GM21723 (cell line): ENCODE results near the gene CRYBG2.
A peak's percentile ranks its signal among the peaks of the same experiment; 100 is the strongest.
"Not testable (repeated sequence)": the region's sequence is repeated elsewhere in the genome, so short reads cannot be mapped to it uniquely, and the experiment has no call there.

ENCODE experiments used
- ATAC-seq: cut with Tn5 transposase; IDR thresholded peaks from one replicate; pipeline ENCODE4 v1.9.1; 2021; ENCODE audit warnings: mild to moderate bottlenecking, moderate library complexity; ENCODE audit not compliant: unreplicated experiment

The CRYBG2 gene, protein sequence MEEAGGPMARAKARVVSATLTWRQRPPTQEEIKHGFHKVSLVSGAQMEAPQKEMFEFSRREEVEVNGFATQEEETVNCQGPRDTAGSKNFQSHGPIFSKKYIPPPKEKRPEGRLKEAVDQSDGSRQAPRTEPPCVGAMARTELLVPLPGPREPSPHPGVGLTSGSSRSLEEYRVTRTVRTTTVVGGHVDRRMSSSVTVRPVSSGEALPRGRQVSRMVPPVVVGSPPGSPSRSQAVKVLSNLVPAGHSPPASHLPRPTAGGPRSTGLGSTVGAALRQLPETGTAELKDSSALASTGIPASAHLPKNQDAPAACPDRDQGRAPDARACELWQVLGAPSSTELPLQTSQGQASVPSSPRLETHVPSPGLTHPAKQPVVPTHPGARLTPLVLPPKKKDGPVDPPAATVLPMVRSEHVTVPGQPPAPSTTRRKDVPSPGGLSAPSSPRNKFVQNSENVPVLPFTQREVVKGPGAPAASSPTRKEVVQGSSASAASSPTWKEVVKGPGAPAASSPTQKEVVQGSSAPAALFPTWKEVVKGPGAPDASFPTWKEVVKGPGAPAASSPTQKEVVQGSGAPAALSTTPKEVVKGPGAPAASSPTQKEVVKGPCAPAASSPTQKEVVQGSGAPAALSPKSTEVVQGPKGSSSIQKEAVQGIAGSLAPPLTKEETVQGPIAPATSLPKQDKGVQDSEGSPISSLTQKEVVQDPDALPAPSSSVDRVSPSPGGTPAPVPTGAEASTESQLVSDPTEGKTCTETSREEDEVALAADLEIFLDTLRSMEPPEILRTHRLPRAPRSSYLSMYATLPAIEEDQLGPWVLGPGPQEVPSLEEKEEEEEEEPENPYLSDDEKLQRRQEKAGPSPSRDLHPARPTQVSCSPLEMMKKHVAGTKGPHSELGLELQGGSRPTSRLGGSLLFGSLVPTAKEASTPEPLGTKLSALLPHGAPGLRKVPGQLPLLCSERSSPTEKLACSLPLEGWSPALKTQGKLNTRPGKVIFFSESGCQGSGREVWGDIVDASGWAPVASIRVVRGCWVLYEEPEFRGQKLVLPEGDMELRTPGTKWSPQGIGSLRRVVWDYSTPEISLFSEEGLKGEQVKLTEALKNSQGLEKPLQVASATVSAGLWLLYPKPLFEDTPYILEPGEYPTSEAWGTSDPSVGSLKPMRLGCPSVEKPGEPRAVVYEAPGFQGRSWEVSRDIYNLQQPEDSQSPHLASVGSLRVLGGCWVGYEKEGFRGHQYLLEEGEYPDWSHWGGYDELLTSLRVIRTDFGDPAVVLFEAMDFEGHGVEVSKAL (N-terminal part only)

DNA sequence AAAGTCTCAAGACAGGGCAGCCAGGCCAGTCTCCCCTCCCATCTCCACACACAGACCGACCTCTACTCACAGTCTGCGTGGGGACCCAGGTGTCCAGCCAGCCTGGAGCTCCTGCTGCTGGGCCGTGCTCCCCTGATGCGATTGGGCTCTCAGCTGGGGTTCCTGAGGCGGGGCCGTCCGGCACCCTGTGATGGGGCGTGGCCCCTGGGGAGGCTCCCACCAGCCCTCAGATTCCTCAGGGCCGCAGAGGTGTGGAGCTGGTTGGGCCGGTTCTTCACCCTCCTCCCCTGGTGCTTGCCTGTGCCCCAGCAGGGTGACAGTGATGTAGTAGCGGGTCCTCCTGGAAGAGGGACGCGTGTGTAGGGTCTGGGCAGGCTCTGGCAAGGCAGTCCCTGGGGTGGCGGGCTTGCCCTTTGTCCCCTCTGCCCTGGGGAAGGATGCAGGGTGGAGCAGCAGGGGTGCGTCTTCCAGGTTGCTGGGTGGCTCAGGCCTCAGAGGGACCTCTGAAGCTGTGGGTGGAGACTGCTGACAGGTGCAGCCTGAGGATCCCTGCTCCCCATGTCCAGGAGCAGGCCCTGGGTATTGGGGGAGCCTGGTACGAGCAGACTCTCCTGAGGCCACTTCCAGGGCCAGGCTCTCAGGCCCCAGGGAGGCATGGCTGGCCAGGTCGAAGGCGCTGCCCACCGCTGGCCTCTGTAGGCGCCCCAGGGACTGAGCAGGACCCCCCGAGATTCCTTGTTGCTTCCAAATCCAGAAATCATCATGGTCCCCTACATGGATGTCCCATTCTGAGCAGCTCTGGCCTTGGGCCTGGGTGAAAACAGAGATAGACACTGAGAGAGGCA, at the start of gene CRYBG2:
CRYBG2 (minus strand) TSS at position 155 of the 845 bp plus-strand sequence. CDS start 7,473 bp downstream, outside the sequence.
- ATAC-seq, result no peak

DNA sequence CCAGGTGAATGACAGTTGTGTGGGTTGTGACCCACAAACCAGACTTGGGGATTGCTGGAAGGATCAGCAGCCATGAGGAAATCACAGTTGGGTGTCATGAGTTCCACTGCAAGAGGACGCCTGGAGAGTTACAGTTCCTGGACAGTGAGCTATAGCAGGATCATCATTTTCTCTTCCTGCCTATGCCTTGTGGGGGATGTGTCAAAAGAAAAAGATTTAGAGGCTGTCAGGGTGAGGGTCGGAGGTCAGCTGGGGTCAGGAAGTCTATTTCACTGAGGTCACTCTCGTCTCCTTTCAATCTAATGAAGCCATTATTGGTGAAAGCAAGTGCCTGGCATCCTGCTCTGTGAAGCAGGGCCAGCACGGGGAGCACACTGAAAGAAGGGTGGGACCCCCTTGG, 49.7 kb upstream of the CRYBG2 start:
- no peak for ATAC-seq

DNA sequence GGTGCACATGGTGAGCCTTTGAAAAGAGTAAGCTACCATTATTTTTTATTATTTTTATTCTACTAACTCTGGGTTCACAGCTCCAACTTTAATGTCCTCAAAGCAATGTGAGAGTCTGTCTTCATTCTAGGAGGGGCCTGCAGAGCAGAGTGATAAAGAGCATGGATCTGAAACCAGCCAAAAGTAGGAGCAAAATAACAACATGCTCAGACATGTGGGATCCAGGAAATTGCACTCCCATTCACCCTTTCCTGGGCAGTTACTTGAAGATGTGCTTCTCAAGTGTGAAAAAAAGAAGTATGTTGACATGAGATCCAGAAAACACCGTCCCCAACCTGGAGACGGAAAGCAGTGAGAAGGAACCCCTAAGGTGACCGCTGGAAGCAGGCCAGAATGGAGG, 48.0 kb upstream of the CRYBG2 start:
- ATAC-seq, result no peak

DNA sequence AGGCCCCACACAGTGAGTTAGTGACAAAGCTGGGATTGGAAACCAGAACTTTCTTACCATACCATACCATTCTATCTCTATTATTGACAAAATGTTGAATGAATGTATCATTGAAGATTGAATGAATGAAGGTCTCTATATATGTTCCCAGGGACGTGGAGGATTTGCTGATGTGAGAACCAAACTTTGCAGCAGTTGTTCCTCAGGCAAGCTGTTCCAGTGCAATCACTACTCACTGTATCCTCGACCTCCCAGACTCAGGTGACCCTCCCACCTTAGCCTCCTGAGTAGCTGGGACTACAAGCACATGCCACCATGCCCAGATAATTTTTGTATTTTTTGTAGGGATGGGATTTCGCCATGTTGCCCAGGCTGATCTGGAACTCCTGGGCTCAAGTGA, 45.1 kb upstream of the CRYBG2 start:
- ATAC-seq, result no peak

DNA sequence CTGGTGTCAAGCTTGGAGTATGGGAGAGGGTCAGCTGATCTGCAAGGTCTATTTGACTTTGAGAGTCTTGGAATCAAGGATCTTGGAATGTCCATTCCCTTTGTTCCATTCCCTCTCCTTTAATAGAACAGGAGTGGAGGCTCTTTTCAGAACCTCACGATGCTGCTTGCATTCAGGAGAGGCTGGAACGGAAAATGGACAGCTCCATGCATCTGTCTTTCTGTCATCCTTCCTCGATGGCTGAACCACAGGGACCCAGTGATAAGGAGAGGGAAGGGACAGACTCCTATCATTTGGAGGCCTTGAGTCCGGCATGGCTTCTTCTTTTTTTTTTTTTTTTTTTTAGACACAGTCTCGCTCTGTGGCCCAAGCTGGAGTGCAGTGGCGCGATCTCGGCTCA, 41.8 kb upstream of the CRYBG2 start:
- ATAC-seq, result no peak

DNA sequence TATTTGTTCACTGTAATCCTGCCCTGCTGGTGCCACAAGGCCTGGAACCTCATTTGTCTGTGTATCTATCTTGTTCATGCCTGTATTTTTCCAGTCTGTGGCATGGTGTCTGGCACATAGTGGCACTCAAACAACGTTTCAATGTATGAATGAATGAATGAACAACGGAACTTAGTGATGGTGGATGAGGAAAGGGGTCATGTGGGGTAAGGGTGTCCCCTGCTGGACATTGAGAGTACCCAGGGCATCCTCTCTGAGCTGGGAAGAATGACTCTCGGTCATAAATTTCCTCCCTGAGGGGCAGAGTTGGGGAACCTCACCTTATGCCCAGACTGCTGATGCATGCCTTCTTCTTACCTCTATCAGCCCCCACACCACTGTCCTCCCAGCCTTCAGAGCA, 37.5 kb upstream of the CRYBG2 start:
- no peak for ATAC-seq

DNA sequence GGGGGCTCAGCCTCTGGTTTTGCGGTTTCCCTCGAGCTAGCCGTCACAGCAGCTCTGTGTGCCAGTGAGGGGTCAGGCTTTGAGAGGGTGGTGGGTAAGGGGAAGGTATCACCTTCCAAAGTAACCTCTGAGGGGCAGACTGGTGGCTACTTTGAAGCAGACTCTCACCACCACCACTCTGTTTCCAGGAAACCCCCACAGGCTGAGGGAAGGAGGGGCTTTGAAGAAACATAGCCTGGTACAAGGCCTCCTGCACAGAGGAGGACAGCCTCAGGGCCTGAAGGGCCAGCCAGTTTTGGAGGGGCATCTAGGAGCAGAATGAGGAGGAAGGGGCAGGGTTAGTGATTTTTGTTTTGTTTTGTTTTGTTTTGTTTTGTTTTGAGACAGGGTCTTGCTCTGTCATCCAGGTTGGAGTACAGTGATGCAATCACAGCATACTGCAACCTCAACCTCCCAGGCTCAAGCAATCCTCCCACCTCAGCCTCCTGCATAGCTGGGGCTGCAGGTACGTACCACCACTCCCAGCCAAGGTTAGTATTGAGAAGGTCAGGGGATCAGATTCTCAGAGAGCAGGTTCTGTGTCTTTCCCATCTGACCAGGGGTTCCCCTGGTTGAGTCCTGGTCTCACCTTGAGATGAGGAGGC, 35.8 kb upstream of the CRYBG2 start:
- no peak for ATAC-seq

DNA sequence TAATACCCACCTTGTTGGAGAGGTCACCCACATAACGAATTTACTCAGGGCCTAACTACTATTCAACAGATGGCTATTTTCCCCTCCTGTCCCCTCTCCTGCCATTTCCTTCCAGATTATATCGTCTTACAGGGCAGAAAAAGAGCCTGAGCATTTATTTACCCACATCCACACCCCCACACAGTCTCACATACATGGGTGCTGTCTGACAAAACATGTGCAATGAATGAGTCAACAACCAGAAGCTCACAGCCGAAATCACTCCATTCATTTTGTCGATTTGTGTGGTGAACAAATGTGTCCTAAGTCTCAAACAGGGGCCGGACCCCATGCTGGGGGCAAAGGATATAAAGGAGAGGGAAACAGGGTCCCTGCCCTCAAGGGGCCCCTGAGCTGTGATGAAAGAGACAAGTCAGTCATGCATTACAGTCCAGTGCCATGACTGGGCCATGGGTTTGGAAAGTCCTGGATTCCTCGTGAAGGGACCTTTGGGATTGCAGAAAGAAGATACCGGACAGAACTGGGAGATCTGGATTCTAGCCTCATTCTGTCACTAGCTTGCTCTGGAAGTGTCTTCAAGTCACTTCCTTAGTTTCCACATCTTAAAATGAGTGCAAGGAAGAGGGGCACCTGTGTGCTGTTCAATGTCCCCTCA, 35.0 kb upstream of the CRYBG2 start:
- ATAC-seq, result no peak

DNA sequence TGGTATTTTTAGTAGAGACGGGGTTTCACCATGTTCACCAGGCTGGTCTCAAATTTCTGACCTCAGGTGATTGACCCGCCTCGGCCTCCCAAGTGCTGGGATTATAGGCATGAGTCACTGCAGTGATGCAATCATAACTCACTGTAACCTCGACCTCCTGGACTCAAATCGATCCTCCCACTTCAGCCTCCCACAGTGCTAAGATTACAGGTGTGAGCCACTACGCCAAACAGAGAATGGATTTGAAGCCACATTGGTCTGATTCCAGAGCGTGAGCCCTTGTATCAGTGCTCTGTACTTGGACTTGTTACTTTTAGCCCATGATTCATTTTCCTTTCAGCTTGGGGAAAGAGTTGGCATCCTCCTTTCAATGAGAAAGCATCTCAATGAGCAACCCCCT, 33.5 kb upstream of the CRYBG2 start:
- ATAC-seq, result no peak

DNA sequence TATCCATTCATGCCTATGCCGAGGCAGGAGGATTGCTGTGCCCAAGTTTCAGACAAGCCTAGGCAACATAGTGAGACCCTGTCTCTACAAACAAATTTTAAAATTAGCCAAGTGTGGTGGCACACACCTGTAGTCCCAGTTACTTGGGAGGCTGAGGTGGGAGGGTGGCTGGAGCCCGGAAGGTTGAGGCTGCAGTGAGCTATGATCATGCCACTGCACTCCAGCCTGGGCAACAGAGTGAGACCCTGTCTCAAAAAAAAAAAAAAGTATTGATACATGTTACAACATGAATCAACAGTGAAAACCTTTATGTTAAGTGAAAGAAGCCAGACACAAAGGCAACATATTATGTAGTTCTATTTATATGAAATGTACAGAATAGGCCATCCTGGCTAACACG, 31.1 kb upstream of the CRYBG2 start:
- not testable (repeated sequence) for ATAC-seq

DNA sequence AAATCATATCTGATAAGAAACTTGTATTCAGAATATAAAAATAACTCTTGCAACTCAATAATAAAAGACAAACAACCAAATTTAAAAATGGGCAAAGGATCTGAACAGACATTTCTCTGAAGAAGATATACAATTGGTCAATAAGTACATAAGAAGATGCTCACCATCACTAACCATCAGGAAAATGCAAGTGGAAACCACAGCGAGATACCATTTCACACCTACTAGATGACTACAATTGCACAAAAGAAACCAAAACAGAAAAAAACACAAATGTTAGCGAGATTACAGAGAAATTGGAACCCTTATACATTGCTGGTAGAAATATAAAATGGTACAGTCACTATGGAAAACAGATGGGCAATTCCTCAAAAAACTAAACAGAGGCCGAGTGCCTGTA, 30.1 kb upstream of the CRYBG2 start:
- ATAC-seq, result no peak

DNA sequence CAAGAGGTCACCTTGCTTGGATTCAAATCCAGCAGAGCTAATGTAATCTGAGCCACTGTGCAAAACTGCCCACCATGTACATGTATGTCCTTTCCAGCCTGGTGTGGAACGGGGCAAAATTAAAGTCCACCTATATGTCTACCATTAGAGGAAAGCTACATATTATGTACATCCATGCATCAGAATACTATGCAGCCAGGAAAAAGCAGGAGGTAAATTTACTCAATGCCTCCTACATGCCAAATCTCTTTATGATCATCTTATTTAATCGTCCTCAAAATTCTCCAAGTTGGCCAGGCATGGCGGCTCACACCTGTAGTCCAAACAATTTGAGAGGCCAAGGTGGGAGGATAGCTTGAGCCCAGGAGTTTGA, 24.9 kb upstream of the CRYBG2 start:
- ATAC-seq, result no peak

DNA sequence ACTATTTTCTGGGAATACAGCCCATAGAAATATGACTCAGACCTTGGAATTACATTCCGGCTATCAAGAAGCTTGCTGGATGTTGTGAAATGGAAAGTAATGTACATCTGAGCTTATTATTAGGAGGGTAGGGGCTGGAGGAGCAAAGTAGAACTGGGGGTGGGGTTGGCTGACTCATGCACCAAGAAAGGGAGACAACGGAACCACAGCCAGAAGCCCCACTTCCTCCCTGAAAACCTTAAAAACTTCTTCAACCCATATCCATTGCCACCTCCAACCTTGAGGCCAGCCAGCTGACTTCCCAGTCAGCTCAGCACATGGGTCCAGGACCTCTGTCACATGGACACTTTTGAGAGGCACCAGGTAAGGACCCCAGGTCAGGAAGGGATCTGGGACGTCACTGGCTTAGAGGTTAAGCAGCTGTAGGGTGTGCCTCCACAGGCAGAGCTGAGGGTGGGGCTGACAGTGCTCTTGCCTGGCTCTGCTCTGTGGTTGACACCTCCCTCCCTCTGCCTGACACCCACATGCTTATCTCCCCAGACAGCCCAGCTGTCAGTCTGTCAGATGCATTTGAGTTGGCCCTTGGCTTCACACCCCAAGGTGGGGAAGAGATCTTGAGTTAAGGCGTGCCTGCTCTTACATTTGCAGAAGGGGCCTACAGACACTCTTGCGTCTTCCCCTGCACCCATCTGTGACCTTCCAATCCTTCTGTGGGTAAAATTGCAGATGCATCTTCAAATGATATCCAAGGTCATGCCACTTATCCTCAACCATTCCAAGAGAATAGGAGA, 24.4 kb upstream of the CRYBG2 start:
- peak; percentile 89 for ATAC-seq

DNA sequence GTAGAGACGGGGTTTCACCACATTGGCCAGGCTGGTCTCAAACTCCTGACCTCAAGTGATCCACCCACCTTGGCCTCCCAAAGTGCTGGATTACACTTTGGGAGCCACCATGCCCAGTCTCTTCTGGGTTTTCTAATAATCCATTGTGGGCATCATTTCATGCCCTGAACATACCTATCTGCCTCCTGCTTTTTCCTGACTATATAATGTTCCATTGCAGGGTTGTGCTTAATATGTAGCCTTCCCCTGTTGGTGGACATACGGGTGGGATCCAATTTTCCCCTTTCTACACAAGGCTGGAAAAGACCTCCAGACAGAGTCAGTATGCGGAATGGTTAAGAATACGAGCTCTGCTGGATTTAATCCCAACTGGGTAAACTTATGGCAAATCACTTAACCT, 22.1 kb upstream of the CRYBG2 start:
- no peak for ATAC-seq

DNA sequence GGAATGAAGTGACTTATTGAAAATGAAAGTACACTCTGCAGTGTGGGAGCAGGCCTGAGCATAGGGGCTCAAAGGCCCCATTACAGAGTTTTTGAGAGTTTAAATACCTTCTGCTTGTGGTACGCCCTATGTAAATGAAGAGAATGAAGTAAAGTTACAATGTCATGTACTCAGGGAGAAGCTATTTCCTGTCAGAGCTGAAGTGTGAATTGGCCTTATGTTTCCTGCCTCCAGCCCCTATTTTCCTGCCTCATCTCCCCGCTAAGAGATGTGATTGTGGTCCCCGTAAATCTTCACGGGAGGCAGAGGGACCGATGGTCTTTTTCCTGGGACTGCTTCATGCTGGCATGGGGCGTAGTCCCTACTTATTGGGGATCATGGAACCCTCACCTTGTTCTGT, 21.2 kb upstream of the CRYBG2 start:
- ATAC-seq, result no peak

DNA sequence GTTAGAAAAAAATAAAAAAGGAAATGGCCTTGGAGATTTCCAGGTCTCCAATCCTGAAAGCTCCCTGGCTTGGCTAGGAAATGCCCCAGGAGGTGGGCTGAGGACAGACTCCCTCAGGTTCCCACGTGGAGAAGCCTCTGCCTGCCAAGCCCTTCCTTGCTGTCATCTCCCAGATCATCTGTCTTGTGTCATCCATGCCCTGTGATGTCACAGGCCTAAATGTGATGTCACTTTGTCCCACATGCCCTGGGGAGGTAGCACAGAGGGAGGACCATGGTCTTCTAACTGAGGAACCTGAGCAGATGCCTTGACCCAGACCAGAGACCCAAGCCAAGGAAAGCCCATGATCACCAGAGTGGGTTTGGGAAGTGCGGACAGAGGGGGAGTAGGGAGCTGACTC, 20.4 kb upstream of the CRYBG2 start:
- ATAC-seq, result not testable (repeated sequence)

DNA sequence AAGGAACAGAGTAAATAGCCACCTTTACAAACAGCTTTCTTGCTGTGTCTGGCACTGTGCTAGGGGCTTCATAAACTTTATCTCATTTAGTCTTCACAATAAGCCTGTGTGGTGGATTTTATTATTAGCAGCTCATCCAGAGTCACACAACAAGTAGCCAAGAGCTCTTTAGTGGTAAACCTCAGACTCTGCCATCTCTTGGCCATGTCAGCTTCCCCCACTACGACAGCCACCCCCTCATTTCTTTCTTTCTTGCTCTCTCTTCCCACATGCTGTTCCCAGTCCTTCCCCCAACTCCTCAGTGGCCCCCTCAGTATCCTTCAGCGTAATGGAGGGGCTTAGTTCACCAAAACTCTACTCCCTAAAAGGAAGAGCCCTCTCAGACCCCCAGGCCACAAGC, 19.9 kb upstream of the CRYBG2 start:
- ATAC-seq, result no peak

DNA sequence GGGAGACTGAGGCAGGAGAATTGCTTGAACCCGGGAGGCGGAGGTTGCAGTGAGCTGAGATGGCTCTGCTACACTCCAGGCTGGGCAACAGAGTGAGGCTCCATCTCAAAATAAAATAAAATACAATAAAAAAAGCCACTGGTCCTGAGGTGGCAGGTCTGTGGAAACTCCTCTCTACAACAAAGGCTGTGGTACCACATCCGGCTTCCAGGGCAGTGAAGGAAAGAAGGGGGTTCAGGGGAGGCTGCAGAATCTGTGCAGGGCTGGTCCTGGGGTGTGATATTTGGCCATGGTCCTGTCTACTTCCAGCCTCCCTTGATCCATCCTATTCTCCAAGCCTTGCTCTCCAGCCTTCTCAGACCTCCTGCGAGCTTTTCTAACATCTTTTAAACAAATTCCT, 19.4 kb upstream of the CRYBG2 start:
- ATAC-seq, result no peak

DNA sequence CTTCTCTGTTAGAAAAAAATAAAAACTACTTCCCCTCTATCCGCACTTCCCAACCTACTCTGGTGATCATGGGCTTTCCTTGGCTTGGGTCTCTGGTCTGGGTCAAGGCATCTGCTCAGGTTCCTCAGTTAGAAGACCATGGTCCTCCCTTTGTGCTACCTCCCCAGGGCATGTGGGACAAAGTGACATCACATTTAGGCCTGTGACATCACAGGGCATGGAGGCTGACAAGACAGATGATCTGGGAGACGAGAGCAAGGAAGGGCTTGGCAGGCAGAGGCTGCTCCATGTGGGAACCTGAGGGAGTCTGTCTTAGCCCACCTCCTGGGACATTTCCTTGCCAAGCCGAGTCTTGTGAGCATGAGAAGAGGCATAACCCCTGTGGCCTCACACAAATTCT, 18.7 kb upstream of the CRYBG2 start, which contains the start of gene ZNF683:
ZNF683 (minus strand) TSS at position 140 of the 400 bp plus-strand sequence. CDS start 4,179 bp downstream, outside the sequence.
- ATAC-seq, result not testable (repeated sequence)
